Neural crest cell (in vitro differentiated cells): ENCODE results near the gene CNKSR3. TPM values are rescaled to one million over a fixed set of nuclear protein-coding genes. Genes with fewer than 3 reads are reported as not detected.
A peak's percentile ranks its signal among the peaks of the same experiment; 100 is the strongest.

ENCODE experiments used
- DNase-seq: peaks from one replicate; pipeline ENCODE4 v3.0.0; 2021; ENCODE audit warnings: low read depth, mixed read lengths, low spot score
- H3K27ac Mint-ChIP-seq: one replicate; pipeline ENCODE4 v1.8.0; 2021; ENCODE audit warnings: mild to moderate bottlenecking, mixed read lengths; ENCODE audit not compliant: unreplicated experiment
- H3K27me3 Mint-ChIP-seq: 2 replicates; pipeline ENCODE4 v1.8.0; 2021; ENCODE audit warnings: low read depth, mild to moderate bottlenecking, mixed read lengths
- H3K36me3 Mint-ChIP-seq: 2 replicates; pipeline ENCODE4 v1.8.0; 2021; ENCODE audit warnings: low read depth, mild to moderate bottlenecking, mixed read lengths
- H3K4me1 Mint-ChIP-seq: 2 replicates; pipeline ENCODE4 v1.8.0; 2021; ENCODE audit warnings: mixed read lengths
- H3K4me3 Mint-ChIP-seq: one replicate; pipeline ENCODE4 v1.8.0; 2021; ENCODE audit warnings: mild to moderate bottlenecking, mixed read lengths
- H3K9me3 Mint-ChIP-seq: 2 replicates; pipeline ENCODE4 v1.8.0; 2021; ENCODE audit warnings: mixed read lengths
- CTCF ChIP-seq: fragments of 200-600 bp; sonication (generic); conservative IDR thresholded peaks from 2 replicates; pipeline ENCODE4 v1.5.0; 2021; ENCODE audit warnings: antibody characterized with exemption, mild to moderate bottlenecking
- total RNA-seq: library from RNA; stranded (reverse); gene quantifications from 2 replicates; pipeline ENCODE4 v1.2.1, GENCODE V29; 2021

The CNKSR3 gene
- total RNA-seq, 1 donor from 2014 or later = 11.7 TPM

GRCh38 chr6:154428897-154429296, 81.6 kb downstream of the CNKSR3 start:
- TF ChIP-seq CTCF = no peak

GRCh38 chr6:154427446-154427845, 83.0 kb downstream of the CNKSR3 start:
- H3K36me3 Mint-ChIP-seq = peaks cover 20% of the 10 kb centered on the region
- peaks cover 5% of the 10 kb centered on the region for H3K9me3 Mint-ChIP-seq
- H3K4me3 Mint-ChIP-seq = no peak overlapping the region
- TF ChIP-seq CTCF = no peak
- peaks cover 18% of the 10 kb centered on the region for H3K4me1 Mint-ChIP-seq
- H3K27me3 Mint-ChIP-seq = no peaks in the 10 kb centered on the region
- H3K27ac Mint-ChIP-seq = no peak overlapping the region
- no peak for DNase-seq

More at GRCh38 chr6:154428897-154429296, 81.6 kb downstream of the CNKSR3 start:
- no peak overlapping the region for H3K27ac Mint-ChIP-seq
- H3K36me3 Mint-ChIP-seq = peaks cover 28% of the 10 kb centered on the region
- no peaks in the 10 kb centered on the region for H3K27me3 Mint-ChIP-seq
- H3K4me3 Mint-ChIP-seq = no peak overlapping the region
- peaks cover 7% of the 10 kb centered on the region for H3K9me3 Mint-ChIP-seq
- no peak for DNase-seq
- H3K4me1 Mint-ChIP-seq = peaks cover 26% of the 10 kb centered on the region

GRCh38 chr6:154426997-154427396, 83.5 kb downstream of the CNKSR3 start:
- H3K27me3 Mint-ChIP-seq = no peaks in the 10 kb centered on the region
- DNase-seq = no peak
- no peak for TF ChIP-seq CTCF
- peaks cover under 1% of the 10 kb centered on the region for H3K9me3 Mint-ChIP-seq
- H3K27ac Mint-ChIP-seq = no peak overlapping the region
- peaks cover 20% of the 10 kb centered on the region for H3K36me3 Mint-ChIP-seq
- H3K4me3 Mint-ChIP-seq = no peak overlapping the region
- H3K4me1 Mint-ChIP-seq = peaks cover 18% of the 10 kb centered on the region

- no peak for DNase-seq
- no peaks in the 10 kb centered on the region for H3K27me3 Mint-ChIP-seq
These were observed 85.5 kb downstream of the CNKSR3 start for GRCh38 chr6:154425034-154425433.

GRCh38 chr6:154414021-154414813, 96.3 kb downstream of the CNKSR3 start:
- Mint-ChIP-seq H3K27ac (no peak overlapping the region), H3K27me3 (no peaks in the 10 kb centered on the region), H3K4me3 (no peak overlapping the region), H3K9me3 (no peaks in the 10 kb centered on the region), H3K4me1 (peaks cover 14% of the 10 kb centered on the region), H3K36me3 (peaks cover 37% of the 10 kb centered on the region)
- TF ChIP-seq CTCF = no peak
- no peak for DNase-seq

More at GRCh38 chr6:154425034-154425433, 85.5 kb downstream of the CNKSR3 start:
- Mint-ChIP-seq H3K4me1 (peaks cover 18% of the 10 kb centered on the region), H3K4me3 (no peak overlapping the region), H3K9me3 (no peaks in the 10 kb centered on the region), H3K27ac (peak overlapping the region; percentile 10), H3K36me3 (peaks cover 26% of the 10 kb centered on the region)
- TF ChIP-seq CTCF = no peak
